ENCODE data around the gene LRRC53. TPM values are rescaled to one million over a fixed set of nuclear protein-coding genes. Genes with fewer than 3 reads are reported as not detected.

LRRC53 gene
- total RNA-seq: not detected

- 58 to 69% methylated on average over 2 of the region's 2 CpGs for WGBS, 2 donors
- TF ChIP-seq POLR2A (IDR thresholded peaks at IDR 0.05) (no peak), EP300 (IDR thresholded peaks at IDR 0.05) (no peak), CTCF (IDR thresholded peaks at IDR 0.05) (no peak)
- H3K27ac ChIP-seq: no peak within 1 kb of the TSS
- H3K4me1 ChIP-seq: no peaks in the 10 kb centered on the region
- no peaks in the 10 kb centered on the region for H3K36me3 ChIP-seq
- H3K9me3 ChIP-seq: no peaks in the 10 kb centered on the region
- no peak for DNase-seq (ENCODE audit: low spot score in 2 of 2)
- no peak within 1 kb of the TSS for H3K4me3 ChIP-seq
- H3K27me3 ChIP-seq: no peaks in the 10 kb centered on the region
These were observed at the start of gene LRRC53 for GRCh38 chr1:74512170-74512915. TSS of gene LRRC53 (minus strand) at chr1:74512611. CDS start at chr1:74483349, 29,262 bp downstream.

GRCh38 chr1:74549932-74550331 is 37.5 kb upstream of the LRRC53 start:
- WGBS, 2 donors: 90 to 94% methylated on average over 2 of the region's 2 CpGs

GRCh38 chr1:74548961-74549750 is 36.7 kb upstream of the LRRC53 start:
- H3K4me3 ChIP-seq: no peak overlapping the region
- H3K9me3 ChIP-seq: no peaks in the 10 kb centered on the region
- no peaks in the 10 kb centered on the region for H3K4me1 ChIP-seq
- no peak for DNase-seq (ENCODE audit: low spot score in 2 of 2)
- no peaks in the 10 kb centered on the region for H3K36me3 ChIP-seq
- H3K27ac ChIP-seq: no peak overlapping the region
- TF ChIP-seq POLR2A (IDR thresholded peaks at IDR 0.05) (no peak), EP300 (IDR thresholded peaks at IDR 0.05) (no peak), CTCF (IDR thresholded peaks at IDR 0.05) (no peak)
- 72 to 76% methylated on average over 4 of the region's 4 CpGs for WGBS, 2 donors
- no peaks in the 10 kb centered on the region for H3K27me3 ChIP-seq

More at GRCh38 chr1:74549932-74550331, 37.5 kb upstream of the LRRC53 start:
- Histone ChIP-seq H3K27me3 (no peaks in the 10 kb centered on the region), H3K36me3 (no peaks in the 10 kb centered on the region), H3K27ac (no peak overlapping the region), H3K4me3 (no peak overlapping the region), H3K4me1 (no peaks in the 10 kb centered on the region), H3K9me3 (no peaks in the 10 kb centered on the region)
- DNase-seq (ENCODE audit: low spot score in 2 of 2): no peak
- TF ChIP-seq EP300 (IDR thresholded peaks at IDR 0.05): no peak

- DNase-seq (ENCODE audit: low spot score in 2 of 2): no peak
- no peaks in the 10 kb centered on the region for H3K4me1 ChIP-seq
- no peaks in the 10 kb centered on the region for H3K9me3 ChIP-seq
- no peak for TF ChIP-seq EP300 (IDR thresholded peaks at IDR 0.05)
- no peak for TF ChIP-seq POLR2A (IDR thresholded peaks at IDR 0.05)
- no peak for TF ChIP-seq CTCF (IDR thresholded peaks at IDR 0.05)
- H3K27ac ChIP-seq: no peak overlapping the region
- H3K27me3 ChIP-seq: no peaks in the 10 kb centered on the region
- H3K4me3 ChIP-seq: no peak overlapping the region
- WGBS, 2 donors: 75 to 85% methylated on average over 2 of the region's 2 CpGs
- no peaks in the 10 kb centered on the region for H3K36me3 ChIP-seq
These were observed 33.4 kb upstream of the LRRC53 start for GRCh38 chr1:74545821-74546220.

- TF ChIP-seq EP300 (IDR thresholded peaks at IDR 0.05): no peak
- TF ChIP-seq POLR2A (IDR thresholded peaks at IDR 0.05): no peak
- TF ChIP-seq CTCF (IDR thresholded peaks at IDR 0.05): no peak
- Histone ChIP-seq H3K36me3 (no peaks in the 10 kb centered on the region), H3K4me1 (no peaks in the 10 kb centered on the region), H3K27me3 (no peaks in the 10 kb centered on the region), H3K4me3 (no peak overlapping the region), H3K27ac (no peak overlapping the region), H3K9me3 (no peaks in the 10 kb centered on the region)
- no peak for DNase-seq (ENCODE audit: low spot score in 2 of 2)
- WGBS, 2 donors: 51 to 54% methylated on average over 3 of the region's 3 CpGs
These were observed 21.8 kb upstream of the LRRC53 start for GRCh38 chr1:74534241-74534640.

All from tibial nerve (tissue), 4 donors.